Lower leg skin (tissue), 3 donors: ENCODE measurements around the gene DUSP19.

ENCODE experiments used
- CTCF ChIP-seq, 3 donors: fragments of 450-650 bp; IDR thresholded peaks; one replicate each; pipeline ENCODE4 v1.5.1; 2016; ENCODE audit warnings: antibody characterized with exemption in 3 of 3, mild to moderate bottlenecking in 3 of 3, moderate library complexity in 2 of 3
- POLR2A ChIP-seq, 2 donors: fragments of 450-650 bp; IDR thresholded peaks; one replicate each; pipeline ENCODE4 v1.6.1; 2016 to 2017; ENCODE audit warnings: antibody characterized with exemption in 2 of 2, mild to moderate bottlenecking in 1 of 2, moderate library complexity in 1 of 2

- TF ChIP-seq CTCF (IDR thresholded peaks at IDR 0.05) (no peak), POLR2A (IDR thresholded peaks at IDR 0.05) (no peak)
Observed at GRCh38 chr2:183091954-183092345, 13.4 kb downstream of the DUSP19 start.
